ENCODE measurements around the gene TMC2.
A peak's percentile ranks its signal among the peaks of the same experiment; 100 is the strongest.
"Not testable (repeated sequence)": the region's sequence is repeated elsewhere in the genome, so short reads cannot be mapped to it uniquely, and the experiment has no call there.

Gene TMC2

DNA sequence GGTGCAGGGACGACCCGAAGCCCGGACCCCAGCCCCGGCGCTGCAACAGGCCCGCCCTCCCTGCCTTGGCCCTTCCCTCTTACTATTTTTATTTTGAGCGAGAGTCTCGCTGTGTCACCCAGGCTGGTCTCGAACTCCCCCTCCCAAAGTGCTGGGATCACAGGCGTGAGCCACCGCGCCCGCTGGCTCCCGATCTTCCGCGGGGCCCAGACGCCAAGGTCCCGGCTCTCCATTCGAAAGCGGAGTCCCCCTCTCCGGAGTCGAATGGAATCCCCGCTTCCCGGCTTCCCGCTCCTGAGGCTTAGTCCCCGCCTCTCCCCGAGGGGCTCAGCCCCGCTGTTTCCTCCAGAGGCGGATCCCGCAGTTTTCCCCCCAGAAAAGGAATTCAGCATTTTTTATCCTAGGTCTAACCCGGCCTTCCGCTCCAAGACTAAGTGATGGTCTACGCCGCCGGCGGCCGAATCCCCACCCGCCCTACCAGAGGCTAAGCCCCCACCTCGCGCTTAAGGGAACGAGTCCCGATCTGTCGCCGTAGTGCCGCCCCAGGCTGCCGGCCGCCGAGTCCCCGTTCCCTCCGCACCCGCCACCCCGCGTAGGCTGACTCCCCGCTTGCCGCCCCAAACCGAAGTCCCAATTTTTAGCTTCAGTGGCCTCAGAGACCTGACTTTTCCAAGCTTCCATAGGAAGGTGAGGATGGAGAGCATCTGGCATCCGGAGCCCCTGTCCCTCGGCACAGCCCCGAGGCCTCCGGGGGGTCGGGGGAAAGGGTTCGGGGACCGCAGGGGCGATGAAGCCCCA lies 11.5 kb upstream of the TMC2 start:
- peak; percentile 41 for DNase-seq (ENCODE audit: low spot score)

DNA sequence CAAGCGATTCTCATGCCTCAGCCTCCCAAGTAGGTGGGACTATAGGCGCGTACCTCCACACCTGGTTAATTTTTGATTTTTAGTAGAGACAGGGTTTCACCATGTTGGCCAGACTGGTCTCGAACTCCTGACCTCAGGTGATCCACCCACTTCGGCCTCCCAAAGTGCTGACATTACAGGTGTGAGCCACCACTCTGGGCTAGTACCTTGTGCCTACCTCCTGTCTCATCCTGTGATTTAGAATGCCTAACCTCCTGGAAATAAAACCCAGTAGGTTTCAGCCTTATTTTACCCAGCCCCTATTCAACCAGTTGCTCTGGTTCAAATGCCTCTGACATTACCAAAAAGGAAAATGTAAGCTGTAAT lies 10.2 kb upstream of the TMC2 start:
- not testable (repeated sequence) for DNase-seq (ENCODE audit: low spot score)

DNA sequence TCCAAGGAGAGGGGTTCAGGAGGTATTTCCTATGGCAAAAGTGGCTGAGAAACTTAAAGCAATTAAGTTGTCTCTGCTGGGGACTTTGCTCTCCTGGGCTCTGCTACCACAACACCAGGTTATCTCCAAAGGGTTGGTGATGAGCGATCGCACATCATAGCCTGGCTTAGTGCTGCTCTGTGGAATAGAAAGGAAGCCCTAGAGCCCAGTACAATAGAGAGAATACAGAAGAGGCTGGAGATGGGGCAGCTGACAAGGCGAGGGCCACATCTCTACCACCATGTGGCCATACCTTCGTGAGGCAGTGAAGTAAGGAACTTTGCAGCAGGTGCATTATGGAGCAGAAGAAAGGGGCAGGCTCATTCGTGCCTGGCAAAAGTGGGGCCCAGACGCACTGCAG lies 8.6 kb upstream of the TMC2 start:
- no peak for DNase-seq (ENCODE audit: low spot score)

DNA sequence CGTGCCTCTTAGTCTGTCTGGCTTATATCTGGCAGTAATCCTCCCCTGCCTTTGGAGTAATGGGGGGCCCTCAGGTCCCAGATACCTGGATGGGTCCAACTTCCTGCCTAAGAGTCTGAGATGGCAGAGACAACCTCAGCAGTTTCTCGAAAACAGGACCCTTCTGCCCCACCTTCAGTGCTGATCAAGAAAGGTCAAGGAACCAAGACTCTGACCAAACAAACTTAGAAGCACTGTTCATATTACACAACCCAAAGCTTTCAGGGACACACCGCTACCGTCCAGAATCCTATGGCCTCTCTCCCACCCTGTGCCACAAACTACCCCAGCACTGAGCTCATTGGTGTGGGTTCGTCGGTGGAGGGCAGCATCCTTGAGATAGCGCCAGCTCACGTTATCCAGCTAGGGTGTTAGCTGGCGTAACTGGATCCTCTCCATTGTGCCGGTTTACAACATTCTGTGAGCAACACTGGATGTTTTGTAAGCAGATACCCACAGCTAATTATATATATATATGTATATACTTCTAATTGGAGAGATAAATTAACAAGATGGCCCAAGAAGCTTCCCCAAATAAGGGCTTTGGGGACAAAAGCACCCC lies 7.6 kb upstream of the TMC2 start:
- DNase-seq (ENCODE audit: low spot score) = no peak

DNA sequence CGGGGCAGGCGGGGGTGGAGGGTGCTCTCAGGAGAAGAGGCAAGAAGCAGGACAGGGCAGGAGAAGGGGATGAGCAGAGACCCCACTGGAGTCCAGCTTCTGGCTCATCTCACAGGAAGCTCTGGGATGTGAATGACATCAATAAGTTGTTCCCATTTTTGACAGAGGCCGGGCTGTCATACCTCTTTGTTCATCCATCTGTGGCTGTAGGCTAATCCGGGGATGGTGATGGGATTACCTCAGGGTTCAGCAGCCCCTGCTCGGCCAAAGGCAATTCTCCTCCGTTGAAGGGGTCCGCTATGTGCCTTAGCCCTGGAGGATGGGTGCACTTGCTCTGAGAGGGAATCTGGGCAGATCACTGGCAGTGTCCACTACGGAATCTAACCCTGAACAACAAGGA lies 3.3 kb upstream of the TMC2 start:
- no peak for DNase-seq (ENCODE audit: low spot score)

DNA sequence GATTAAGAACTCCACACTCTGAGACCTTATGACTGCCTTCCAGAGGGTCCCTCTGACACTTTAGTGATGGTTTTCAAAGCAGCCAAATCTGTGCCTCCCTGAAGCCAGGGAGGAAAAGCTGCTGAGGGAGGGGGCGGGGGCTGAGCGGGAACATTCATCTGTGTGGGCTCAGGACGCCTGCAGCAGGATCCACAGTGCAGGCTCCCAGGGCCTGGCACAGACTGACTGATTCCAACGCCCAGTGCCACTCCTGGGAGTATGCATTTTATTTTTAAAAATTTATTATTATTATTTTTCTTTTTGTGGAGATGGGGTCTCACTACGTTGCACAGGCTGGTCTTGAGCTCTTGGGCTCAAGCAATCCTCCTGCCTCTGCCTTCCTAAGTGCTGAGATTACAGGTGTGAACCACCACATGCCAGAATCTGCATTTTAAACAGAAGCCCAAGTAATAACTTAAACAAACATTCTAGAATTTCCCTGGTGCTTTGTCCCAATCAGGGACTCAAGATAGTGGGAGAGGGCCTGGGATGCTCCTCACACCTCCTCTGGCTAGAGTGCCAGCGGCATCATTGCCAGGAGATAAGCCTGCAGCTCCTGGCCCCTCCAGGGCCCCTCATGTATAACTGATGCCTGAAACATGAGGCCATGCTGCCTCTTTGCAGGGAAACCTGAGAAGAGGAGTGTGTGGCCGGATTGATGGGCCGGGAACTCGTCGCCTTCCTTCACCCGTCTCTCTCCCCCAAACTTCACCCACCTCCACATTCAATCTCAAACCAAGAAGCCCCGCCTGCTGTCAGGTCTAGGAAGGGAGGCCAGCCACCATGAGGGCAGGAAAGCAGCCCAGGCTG lies 438 bp upstream of the TMC2 start:
- no peak for DNase-seq (ENCODE audit: low spot score)

DNA sequence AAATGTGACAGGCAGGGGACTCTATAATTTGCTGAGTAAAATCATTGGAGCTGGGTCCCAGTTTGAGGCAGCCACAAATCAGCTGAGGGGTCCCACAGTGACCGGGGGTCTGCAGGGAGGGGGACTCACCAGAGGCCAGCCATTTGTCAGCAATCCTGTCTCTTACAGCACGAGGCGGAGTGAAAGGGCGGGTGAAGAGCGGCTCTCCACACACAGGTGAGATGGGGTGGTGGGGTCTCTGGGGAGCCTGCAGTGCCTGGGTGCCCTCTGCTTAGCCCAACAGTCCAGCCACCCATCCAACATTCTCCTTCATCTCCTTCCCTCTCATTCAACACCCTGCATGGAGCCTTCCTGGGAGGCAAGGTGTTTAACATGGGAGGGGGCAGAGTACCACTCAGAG lies 728 bp downstream of the TMC2 start:
- DNase-seq (ENCODE audit: low spot score) = no peak

DNA sequence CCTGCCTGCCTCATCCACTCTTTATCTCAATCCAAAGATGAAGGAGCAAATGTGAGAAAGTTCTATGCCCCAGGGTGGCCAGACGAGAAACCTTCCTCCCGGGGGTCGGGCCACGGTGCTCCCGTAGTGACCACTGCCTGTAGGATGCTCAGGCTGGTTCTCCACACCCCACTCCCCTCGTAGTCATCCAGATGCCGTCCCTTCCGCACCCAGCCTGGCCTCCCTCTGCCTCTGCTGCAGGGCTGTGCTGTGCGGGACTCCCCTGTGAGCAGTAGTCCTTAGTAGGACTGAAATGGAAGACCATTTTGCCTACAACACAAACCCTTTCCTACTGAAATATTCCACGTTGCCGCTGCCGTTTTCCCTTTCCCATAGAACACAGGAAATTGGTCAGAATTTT lies 2.0 kb downstream of the TMC2 start:
- no peak for DNase-seq (ENCODE audit: low spot score)

DNA sequence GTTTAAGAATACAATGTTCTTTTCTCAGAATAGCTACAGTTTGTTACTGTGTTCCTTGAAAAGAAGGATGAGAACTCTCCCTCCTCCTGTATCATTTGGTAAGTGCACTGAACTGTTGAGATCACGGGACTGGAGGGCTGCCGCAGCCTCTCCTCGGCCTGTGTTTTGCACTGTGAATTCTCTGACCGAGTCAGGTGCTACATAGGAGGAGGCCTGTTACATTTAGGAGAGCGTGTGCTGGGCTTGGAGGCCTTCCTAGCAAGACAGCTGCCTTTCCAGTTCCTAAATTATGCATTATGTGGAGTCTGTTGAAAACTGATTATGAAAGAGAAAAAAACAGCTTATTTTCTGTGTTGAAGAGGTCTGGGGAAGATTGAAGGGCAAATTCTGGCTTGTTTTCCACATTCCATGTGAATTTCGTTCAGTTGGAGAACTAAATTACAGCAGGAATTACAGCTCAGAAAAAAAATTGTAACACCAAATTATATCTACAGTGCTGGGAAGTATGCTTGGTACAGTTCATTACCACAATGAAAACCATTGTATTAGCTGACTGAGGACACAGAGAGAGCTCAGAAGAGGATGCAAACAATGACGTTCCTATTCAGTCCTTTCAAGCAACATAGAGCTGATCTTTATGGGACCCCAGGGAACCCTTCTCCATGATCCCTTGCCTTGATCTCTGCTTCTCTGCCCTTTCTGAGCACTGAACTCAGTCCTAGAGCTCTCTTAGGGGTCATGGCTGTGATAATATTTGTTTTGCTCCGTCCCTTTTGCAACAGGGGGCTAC lies 2.8 kb downstream of the TMC2 start:
- no peak for DNase-seq (ENCODE audit: low spot score)

DNA sequence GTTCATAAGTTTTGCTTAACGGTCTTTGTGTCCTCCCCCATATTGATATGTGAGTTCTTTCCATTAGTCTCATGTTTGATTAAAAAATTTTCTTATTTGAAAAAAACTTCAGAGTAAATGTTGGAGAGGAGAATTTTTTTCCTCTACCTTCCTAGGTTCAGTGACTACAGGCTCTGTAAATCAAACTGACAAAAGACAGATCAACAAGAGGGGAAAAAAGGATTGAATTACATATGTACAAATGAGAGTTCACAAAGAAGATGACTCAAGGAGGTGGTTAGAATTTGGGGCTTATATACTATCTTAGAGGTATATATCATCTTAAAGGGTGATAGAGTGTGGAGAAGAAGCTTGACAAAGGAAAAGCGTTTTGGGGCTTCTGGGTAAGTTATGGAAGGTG lies 5.6 kb downstream of the TMC2 start:
- DNase-seq (ENCODE audit: low spot score) = no peak

DNA sequence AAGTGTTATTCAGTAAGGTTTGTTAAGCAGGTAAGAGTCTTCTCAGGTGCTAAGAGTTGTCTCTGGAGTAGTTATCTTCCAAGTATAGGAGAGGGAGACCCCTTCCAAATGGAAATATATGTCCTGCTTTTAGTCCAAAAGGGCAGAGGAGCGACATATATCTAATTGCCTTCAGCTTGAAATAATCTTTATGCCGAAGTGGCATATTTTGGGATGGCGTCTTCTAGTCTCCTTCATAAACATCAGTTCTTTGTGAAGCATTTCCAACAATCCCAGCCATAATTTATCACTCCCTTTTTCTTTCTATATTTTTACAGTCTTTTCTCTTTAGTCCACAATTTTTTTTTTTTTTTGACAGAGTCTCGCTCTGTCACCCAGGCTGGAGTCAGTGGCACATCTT lies 6.0 kb downstream of the TMC2 start:
- no peak for DNase-seq (ENCODE audit: low spot score)

DNA sequence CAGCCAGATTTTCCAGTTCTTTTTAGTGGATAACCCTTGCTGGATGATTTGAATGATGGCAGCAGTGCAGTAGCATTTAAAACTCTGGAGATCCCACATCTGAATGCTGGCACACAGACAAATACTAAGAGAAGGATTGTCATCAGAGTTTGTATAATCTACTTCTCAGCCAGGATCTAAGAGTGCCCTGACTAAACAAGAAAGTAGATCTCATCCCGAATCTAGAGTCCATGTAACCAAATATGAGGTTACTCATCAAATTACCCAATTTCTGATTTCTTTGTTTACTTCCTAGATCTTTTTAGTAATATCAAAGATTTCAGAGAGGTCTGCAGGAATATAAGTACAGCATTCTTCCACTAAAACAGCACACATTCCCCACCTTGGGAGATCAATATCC lies 7.8 kb downstream of the TMC2 start:
- no peak for DNase-seq (ENCODE audit: low spot score)

DNA sequence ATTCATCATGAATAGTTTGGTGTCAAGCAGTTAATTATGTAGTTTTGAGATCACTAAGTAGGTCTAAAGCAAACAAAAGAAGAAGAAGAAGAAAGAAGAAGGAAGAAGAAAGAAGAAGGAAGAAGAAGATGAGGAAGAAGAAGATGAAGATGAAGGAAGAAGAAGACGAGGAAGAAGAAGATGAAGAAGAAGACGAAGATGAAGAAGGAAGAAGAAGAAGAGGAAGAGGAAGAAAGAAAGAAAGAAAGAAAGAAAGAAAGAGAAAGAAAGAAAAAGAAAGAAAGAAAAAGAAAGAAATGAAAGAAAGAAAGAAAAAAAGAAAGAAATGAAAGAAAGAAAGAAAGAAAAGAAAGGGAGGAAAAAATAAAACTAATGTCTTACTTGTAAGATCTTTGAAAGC lies 9.2 kb downstream of the TMC2 start:
- no peak for DNase-seq (ENCODE audit: low spot score)

DNA sequence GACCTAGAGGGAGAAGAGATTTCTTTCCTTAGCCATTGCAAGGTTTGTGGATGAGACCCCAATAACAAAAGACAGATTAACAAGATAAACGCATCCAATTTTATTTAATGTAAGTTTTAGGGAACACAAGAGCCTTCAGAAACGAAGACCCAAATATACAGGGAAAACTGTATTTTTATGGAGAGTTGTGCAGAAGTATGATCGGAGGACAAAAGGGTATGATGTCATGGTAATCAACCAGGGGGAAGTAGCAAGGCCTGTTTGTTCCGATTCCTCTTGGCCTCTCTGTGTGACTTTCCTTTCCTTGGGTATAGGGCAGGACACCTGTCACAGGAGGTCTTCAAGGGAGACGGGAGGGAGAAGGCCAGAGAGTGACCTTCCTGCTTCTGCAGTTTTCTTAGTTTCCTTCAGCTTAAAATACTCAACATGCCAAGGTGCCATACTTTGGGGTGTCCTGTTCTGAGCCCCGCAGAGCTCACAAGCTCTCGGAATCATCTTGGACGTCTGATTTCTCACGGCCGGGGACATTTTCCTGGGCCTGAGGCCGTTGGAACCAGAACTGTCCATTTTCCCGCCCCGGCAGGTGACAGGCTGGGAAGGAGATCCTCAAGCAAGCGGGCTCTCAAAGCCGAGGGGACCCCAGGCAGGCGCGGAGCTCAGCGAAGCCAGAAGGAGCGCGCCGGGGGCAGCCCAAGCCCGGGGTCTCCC lies 21.7 kb downstream of the TMC2 start:
- DNase-seq (ENCODE audit: low spot score) = no peak

DNA sequence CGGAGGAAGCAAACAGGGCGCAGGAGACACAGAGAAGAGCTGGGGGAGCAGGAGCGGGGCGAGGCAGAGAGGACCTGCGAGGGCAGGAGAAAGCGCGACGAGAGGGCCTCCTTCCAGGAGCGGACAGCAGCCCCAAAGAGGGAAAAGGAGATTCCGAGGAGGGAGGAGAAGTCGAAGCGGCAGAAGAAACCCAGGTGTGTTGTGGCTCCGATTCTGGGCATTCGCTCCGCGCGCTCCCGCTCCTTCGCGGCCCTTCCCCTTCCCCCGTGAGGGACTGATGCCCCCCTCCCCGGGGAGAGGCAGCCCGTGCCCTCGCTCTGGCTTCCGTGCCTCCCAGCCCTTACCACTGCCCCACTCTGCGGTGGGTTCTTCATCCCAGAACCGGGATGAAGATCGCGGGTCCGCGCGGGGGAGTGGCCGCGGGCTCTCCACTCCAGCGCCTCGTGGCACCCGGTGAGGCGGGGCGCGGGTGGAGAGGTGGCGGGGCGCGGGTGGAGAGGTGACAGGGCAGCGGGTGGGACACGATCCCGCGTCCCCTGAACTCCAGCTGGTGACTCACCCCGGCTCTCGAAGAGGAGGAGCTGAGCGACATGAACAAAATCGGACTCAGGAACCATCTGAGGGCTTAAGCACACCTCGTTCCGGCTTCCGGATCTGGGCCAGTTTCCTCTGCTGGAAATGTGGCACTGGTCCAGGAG lies 22.4 kb downstream of the TMC2 start:
- DNase-seq (ENCODE audit: low spot score) = no peak

DNA sequence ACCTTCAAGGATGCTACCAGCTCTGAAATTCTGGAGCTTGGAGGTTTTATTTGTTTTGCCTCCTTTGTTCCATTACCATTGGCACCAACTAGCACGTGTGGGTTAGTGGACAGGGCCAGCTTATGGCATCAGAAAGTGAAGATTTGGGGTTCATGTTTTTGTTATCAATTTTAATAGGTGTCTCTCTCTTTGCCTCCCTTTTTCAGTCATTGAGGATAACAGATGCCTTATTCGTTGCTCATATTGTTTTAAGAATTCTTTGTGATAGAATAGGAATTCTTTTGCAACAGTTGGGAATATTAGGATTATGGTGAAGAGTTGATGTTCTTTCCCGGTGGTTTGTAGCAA lies 22.9 kb downstream of the TMC2 start:
- no peak for DNase-seq (ENCODE audit: low spot score)

DNA sequence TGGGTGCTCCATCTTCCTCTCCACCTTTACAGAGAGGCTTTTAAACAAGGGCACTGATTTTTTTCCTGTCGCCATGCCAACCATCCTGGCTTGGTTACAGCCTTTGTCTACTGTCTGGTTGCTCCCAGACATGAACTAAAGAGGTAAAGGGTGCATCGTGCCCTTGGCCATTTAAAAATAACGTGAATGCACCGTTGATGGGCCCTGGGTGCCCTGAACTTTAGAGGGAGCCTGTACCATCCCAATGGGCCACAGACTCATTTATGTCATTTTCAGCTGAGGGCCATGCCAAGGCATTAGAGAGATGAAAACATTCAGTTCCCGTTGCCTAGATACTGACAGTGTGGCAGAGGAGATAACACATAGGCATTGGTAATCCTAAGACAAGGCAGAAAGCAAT lies 23.3 kb downstream of the TMC2 start:
- no peak for DNase-seq (ENCODE audit: low spot score)

DNA sequence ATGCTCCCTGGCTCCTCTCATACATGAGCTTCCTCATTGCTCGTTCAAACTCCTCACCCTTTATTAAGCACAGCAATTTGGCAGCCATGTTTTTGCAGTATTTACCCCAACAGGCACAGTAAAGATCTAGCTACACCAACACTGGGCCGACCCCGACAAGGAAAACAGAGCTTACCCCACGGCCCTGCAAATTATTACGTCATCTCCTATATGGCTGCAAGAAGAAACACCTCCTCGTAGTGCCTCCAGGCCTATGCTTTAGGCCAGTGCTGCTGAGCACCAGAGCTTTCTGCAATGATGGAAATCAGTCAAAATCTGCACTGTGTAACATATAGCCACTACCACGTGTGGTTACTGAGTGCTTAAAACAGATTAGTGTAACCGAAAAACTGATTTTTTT lies 26.7 kb downstream of the TMC2 start:
- no peak for DNase-seq (ENCODE audit: low spot score)

DNA sequence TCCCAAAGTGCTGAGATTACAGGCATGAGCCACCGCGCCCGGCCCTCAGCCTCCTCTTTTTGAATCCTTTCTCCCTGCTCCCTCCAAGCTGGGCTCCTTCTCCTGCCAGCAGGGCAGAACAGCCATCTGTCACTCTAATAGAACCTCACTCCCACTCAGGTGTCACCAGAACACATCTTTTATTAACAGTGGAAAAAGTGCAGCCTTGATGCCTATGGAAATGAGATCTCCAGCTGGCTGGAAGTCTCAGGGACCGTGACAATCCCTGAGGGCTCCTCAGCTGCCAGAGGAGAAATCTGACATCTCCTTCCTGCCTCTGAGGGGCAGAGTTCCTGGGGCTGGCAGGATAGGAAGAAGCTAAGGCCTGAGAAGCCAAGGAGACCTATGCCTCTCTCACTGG lies 28.0 kb downstream of the TMC2 start:
- no peak for DNase-seq (ENCODE audit: low spot score)

DNA sequence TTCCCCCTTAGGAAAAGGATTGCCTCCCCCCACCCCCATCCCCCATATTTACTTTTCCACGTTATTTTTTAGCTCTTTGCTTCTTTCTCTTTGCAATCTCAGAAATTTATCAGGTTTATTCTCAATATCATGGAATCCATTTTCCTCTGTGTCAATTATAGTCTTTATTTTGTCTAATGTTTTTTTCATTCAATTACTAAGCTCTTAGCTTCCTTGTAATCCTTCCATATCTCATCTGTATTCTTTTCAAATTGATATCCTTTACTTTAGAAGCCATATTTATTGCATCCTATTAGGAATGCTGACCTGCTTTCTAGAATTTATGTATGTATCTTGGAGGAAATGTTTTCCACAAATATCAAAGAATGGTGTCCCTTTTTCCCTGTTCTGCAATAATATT lies 39.3 kb downstream of the TMC2 start:
- no peak for DNase-seq (ENCODE audit: low spot score)

DNA sequence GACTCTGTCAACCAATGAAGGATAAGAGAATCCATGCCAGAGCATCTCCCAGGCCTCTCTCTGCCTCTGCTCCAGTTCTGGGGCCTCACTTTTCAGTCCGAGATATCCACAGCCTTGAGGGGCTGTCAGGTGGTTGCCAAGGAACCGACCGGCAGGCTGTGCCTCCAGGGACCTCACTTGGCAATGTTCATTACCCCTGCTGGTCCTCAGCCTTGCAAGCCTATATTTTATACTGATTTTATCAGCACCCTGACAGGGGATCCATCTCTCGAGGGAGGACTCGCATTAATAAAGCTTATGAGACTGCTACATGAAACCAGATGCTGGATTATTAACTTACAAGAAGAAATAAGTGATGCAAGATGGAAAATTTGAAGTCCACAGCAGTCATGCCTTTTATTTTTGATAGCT lies 39.9 kb downstream of the TMC2 start:
- no peak for DNase-seq (ENCODE audit: low spot score)
